GM18520 (cell line): Measurements from ENCODE around the gene TEX10.
"Not testable (repeated sequence)": the region's sequence is repeated elsewhere in the genome, so short reads cannot be mapped to it uniquely, and the experiment has no call there.

Experiments
- ATAC-seq: cut with Tn5 transposase; IDR thresholded peaks from one replicate; pipeline ENCODE4 v1.9.1; 2021; ENCODE audit not compliant: unreplicated experiment

The TEX10 gene

DNA sequence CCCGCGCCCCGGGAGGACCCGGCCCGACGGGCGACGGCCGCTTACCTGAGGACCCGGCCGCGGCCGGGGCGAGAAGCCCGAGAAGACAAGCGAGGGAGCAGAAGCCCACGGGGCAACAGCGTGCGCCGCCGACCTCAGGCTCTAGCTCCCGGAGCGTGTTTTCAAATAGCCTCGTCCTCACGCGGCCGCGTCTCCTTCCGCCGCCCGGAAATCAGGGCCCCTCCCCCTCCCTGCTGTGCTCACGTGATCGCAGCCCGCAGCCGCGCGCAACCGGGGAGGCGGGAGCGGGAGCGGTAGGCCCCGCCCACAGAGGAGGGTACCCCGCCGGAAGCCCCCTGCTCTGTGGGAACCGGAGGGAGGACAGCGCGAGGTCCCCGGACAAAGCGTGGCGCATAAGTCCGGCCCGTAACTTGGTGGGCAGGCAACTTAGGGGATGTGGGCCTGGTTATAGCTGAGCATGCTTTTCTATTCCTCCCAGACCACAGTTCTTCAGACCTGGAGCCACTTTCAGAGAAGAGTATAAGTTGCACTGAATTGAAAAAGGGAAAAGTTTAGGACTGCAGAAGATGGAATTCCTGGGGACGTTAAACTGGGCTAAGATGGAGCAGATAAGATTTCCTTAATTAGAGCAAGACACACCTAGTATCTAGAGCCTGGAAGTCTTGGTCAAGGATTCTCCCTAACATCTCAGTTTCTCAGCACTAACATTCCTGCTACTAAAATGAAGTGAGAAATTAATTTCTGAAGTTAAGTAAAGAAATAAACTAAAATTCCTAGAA, at the start of gene TEX10:
Gene TEX10, minus strand, starts transcription at position 216 of the 779 bp plus-strand sequence. CDS start 3,579 bp downstream, outside the sequence.
- ATAC-seq, result peak; percentile 60

DNA sequence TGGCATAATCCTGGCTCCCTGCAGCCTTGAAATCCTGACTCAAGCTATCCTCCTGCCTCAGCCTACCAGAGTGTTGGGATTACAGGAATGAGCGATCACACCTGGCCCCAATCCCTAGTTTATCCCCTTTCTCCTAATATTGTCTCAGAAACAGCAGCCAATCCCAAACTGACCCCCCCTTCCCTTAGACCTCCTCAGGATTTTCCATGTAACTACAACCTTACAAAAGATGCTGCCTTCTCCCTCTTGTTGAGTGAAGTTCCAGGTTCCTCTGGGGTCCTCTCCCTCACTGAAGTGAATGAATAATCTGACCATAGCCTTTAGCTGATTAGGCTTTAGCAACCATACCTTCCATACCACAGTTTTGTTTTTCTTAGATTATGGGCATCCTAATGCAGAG, 48.3 kb upstream of the TEX10 start:
- no peak for ATAC-seq

DNA sequence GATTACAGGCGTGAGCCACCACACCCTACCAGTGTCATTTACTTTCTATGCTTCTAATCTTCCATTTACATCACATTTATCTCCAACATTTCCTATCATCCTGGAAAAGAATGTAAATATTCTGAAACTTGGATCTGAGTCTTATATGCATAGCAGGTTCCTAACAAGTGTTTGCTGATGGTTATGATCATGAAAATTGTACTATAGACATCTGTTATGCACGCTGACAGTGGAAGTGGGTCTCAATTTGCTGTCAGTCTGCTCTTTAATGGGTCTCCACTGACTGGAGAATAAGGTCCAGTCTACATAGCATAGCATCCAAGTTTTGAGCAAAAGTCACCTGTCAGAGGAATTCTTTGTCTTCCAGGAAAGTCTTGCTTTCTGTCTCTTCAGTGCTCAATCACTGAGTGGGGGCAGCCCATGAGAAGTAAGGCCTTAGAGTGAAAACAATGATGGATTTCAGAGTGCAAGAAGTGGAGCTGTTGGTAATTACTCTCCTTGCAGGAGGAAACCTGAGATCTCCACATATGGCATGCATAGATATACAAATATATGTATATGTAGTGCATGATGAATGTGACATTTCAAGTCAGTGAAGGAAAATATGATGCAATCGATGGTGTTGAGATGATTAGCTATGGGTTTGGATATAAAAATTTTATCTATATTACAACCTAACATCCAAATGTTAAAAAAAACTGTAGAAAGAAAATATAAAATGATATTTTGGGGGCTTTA, 45.0 kb upstream of the TEX10 start:
- no peak for ATAC-seq

DNA sequence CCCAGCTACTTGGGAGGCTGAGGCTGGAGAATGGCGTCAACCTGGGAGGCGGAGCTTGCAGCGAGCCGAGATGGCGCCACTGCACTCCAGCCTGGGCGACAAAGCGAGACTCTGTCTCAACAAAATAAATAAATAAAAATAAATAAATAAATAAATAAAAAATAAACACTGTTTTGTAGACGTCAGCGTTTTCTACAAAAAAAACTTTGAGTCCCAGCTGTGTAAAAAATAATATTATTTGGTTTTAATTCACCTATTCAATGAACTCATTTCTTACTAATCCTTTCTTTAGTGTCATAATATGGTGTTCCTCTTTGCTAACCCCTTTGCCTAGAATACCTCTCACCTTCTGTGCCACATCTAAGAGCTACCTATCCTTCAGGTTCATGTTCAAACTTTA, 44.0 kb upstream of the TEX10 start:
- no peak for ATAC-seq

DNA sequence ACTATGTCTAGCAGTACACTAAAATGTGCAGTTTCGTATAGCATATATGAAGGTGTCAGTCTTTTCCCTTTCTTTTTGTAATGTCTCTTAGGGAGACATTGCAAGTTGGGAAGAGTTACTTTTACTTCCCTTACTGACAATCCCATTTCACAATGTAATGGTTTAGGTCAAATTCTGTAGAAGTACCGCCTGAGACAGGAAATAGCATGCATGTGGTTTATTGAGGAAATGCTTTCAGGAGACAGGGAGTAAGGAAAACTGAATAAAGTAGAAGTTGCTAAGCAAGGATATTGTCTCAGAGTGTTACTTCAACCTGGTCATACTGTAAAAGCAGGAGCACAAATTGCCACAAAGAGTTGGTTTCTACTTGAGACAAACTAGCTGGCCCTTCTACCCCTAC, 42.1 kb upstream of the TEX10 start:
- no peak for ATAC-seq

DNA sequence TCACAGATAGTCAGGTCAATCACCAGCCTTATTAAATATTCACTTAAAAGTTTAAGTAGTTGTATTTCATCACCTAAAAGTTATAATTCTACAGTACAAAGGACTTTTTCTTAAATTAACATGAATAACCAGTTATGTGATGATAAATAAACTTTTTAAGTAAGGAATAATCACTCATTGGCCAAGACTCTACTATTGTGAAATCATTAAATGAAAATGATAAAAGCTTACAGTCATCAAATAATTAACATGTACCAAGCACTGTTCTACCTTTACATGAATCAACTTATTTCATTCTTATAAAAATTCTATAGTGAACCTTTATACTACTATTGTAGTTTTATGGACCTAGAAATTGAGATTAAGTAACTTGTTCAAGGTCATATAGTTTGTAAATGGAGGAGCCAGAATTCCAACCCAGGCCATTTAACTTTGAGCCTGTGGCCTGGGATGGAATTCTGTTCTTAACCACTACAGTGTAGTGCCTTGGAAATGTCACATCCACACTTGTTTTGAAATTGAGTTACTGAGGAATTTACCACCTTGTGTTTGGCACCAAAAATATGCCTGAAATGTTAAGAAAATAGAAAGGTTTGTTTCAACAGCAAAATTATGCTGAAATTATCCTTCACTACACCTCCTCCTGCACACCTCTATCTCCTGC, 41.4 kb upstream of the TEX10 start:
- ATAC-seq, result no peak

DNA sequence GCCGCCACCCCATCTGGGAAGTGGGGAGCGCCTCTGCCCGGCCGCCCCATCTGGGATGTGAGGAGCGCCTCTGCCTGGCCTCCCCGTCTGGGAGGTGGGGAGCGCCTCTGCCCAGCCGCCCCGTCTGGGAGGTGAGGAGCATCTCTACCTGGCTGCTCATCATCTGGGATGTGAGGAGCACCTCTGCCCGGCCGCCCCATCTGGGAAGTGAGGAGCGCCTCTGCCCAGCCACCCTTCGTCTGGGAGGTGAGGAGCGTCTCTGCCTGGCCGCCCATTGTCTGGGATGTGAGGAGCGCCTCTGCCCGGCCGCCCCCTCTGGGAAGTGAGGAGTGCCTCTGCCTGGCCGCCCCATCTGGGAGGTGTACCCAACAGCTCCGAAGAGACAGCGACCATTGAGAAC, 40.2 kb upstream of the TEX10 start:
- not testable (repeated sequence) for ATAC-seq

DNA sequence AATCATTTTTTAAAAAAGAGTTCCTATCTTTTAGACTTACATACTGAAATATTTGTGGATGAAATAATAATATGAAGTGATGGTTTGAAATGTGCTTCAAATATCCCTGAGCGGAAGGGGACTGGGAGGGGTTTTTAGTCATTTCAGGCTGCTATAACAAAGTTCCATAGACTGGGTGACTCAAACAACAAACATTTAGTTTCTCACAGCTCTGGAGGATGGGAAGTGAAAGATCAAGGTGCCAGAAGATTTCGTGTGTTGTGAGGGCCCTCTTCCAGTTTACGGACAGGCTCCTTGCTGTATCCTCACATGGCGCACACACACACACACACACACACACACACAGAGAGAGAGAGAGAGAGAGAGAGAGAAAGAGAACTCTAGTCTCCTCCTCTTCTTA, 27.1 kb upstream of the TEX10 start:
- no peak for ATAC-seq

DNA sequence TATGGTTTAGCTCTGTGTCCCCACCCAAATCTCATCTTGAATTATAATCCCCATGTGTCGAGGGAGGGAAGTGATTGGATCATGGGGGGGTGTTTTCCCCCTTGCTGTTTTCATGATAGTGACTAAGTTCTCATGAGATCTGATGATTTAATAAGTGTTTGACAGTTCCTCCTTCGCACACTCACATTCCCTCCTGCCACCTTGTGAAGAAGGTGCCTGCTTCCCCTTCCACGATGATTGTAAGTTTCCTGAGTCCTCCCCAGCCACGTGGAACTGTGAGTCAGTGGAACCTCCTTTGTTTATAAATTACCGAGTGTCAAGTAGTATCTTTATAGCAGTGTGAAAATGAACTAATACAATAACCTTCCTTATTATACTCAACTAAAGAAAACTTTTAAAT, 24.3 kb upstream of the TEX10 start:
- no peak for ATAC-seq

DNA sequence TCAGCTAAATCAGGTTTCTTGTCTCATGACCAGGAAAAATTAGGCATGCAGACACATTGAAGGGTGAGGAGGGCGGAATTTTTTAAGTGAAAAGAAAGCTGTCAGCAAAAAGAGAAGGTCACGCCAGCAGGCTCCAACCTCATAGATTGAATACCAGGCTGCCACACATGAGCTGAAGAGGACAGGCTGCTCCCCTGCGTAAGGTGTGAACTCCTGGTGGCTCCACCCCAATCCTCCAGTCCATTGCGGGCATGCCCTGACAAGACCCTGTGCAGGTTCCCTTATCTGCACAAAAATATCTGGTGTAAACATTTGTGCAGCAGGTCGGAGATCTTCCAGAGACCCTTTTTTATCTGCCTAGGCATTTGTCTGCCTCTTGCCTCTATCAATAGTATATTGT, 22.9 kb upstream of the TEX10 start:
- ATAC-seq, result no peak

DNA sequence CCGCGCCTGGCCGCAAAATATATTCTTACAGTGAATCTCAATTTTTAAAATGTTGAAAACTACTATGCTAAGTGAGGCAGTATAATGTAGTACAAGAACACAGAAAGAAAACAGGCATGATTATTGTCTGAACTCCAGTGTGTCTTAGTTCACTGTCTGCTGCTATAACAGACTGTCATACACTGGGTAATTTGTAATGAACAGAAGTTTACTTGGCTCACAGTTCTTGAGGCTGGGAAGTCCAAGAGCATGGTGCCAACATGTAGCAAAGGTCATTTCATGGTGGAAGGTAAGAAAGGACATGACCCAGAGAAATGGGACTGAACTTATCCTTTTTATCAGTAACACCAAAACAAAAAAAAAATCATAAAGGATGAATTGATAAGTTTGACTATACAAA, 19.9 kb upstream of the TEX10 start:
- no peak for ATAC-seq

DNA sequence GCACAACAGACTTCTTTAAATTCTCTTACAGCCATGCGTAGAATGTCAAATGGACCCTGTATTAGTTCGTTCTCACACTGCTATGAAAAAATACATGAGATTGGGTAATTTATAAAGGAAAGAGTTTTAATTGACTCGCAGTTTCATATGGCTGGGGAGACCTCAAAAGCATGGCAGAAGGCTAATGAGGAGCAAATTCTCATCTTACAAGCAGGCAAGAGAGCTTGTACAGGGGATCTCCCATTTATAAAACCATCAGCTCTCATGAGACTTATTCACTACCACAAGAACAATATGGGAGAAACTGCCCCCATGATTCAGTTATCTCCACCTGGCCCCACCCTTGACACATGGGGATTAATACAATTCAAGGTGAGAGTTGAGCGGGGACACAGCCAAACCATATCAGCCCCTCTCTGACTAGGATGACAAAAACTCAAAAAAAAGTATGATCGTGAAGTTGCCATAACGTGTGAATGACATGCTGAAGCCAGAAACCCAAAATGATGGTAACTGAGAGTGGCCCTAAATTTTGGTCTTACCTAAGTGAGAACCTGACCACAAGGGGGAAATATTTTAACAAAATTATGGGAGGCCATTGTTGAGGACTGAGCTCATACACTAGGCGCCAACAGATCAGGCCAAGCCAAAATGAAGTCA, 17.5 kb upstream of the TEX10 start:
- no peak for ATAC-seq

DNA sequence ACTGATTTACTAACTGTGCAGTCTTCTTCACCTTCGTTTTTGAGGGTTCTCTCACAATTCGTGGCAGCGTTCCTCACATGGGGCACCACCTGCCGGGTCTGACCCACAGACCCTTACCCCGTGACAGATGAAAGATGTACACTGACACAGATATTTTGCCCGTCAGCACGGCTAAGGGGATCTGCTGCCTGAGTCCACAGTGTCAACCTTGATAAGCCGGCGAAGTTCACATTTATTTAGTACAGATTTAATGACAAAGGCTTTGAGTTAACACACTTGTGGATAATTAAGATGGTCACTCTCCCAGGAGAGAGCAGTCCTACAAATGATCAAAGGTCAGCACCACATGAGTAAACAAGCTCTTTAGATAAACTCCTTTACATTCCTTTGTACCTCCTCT, 15.9 kb upstream of the TEX10 start:
- ATAC-seq, result no peak

DNA sequence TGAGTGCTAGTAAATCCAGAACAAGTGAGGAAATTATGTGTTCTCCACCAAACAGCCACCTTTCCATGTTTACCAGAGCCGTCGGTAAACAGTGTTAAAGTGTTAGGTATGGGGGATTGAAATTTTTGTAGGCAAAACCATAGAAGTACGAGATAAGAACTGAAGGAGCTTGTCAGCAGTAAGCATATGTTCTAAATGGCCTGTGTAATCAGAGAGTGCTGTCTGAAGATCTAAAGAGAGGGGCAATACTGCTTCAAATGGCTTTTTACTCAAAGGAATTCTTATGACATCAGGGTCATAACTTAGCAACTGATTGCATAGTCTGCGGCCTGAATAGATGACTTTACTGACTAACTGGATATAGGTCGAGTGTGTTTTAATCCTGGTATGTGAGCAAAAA, 13.4 kb upstream of the TEX10 start:
- no peak for ATAC-seq

DNA sequence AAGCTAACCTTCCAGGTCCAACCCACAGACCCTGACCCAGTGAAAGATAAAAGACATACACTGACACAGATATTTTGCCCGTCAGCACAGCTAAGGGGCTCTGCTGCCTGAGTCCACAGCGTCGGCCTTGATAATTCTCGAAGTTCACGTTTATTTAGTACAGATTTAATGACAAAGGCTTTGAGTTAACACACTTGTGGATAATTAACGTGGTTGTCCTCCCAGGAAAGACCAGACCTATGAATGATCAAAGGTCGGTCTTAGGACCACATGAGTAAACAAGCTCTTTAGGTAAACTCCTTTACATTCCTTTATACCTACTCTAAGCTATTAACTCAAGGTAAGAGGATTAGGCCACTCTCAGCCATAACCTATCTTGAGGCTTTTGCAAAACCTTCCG, 11.3 kb upstream of the TEX10 start:
- no peak for ATAC-seq

DNA sequence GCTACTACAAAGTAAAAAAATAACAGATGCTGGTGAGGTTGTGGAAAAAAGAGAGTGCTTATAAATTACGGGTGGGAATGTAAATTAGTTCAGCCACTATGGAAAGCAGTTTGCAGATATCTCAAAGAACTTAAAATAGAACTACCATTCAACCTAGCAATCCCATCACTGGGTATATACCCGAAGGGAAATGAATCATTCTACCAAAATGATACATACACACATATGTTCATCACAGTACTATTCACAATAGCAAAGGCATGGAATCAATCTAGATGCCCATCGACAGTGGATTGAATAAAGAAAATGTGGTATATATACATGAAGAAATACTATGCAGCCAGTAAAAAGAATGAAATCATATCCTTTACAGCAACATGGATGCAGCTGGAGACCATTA, 6.3 kb upstream of the TEX10 start:
- ATAC-seq, result no peak

DNA sequence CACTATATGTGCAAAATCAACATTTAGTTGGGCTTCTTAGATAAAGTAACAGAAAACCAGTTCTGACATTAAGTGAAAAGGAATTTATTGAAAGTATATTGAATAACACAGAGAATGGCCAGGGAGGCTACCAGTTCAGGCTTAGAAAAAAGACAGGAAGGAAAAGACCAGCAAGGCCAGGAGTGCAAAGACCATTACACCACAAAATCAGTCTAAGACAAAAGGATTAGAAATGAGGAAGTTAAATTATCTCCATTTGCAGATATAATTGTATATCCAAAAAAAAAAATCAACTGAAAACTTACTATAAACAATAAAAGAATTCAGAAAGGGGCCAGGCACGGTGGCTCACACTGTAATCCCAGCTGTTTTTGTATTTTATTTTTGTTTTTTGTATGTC, 4.8 kb upstream of the TEX10 start:
- ATAC-seq, result no peak

DNA sequence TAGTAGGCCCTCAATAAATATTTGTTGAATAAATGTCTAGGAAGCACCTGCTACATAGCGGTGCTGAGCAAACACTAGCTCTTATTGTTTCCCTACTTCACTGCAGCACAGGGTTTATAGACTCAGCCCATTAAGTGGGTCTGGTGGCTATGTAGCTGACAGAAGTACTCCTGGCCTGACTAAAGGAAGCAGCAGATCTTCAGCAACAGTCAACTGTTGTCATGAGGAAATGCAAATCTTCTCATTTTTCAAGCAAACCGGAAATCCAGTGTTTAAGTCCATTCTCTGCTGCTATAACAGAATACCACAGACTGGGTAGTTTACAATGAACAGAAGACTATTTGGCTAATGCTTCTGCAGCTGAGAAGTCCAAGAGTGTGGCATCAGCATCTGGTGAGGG, 2.8 kb upstream of the TEX10 start:
- ATAC-seq, result no peak

DNA sequence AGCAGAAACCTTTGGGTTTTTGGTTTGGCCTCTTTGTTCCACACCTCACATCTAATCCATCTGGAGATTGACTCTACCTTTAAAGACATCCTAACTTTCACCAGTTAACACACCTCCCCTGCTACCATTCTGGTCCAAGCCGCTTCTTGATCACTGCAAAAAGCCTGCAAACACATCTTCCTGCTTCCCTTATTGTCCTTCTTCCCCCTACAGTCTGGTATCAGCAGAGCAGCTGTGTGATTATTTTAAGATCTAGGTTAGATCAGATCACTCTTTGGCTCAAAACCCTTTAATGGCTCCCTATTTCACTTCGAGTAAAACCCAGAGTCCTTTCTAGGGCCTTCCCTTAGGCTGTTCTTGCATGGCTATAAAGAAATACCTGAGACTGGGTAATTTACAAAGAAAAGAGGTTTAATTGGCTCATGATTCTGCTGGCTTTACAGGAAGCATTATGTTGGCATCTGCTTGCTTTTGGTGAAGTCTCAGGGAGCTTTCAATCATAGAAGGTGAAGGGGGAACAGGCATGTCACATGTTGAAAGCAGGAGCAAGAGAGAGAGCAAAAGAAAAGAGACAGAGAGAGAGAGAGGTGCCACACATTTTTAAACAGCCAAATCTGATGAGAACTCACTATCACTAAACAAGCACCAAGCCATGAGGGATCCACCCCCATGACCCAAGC, 1.5 kb upstream of the TEX10 start:
- ATAC-seq, result no peak

DNA sequence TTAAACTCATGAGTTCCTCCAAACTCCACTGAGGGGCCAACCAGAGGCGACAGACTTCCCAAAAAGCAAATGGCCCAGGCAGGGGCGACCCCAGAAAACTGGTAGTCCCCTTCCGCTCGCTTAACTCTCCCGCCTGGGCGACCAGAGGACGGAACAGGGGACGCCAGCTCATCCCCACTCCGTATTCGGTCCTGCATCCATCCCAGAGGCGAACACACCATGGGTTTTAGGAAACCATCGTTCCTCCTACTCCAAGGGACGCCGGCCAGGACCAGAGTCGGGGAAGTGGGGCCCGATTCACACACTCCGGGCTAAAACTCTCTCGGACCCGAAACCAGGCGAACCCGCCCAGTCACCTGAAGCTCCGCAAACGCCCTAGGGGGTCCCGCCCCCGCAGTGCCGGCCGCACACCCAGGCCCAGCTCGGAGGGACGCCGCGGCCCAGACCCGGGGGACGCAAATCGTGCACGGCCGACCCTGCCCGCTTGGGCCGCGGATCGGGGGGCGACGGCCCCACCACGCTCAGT, 478 bp downstream of the TEX10 start:
- peak; percentile 3 for ATAC-seq

DNA sequence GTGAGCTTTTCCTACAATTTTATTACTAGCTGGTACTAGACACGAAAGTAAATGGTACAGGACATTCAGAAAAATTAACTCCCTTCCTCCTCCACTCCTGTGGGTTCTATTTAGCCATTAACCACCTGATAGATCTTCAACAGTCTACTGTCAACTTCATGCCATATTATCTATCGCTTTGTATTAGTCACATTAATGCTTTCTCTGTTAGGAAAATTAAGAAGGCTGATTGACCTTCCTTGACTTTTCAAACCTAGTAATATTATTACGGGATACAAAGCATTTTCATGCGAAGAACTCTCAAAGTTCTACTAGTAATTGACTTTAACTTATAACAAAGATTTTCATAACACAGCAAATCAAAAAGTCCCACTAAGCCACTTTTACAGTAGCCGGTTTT, 1.2 kb downstream of the TEX10 start:
- ATAC-seq, result no peak
